Lower leg skin (tissue), 4 donors: ENCODE data around the gene KCNJ6. TPM values are rescaled to one million over a fixed set of nuclear protein-coding genes. Genes with fewer than 3 reads are reported as not detected.

Experiments
- DNase-seq, 2 donors: peaks; one replicate each; pipeline ENCODE4 v3.0.0-alpha.2; 2019; ENCODE audit warnings: low spot score in 2 of 2
- H3K4me3 ChIP-seq: fragments of 200-600 bp; sonication (generic); 2 replicates; pipeline ENCODE4 v1.5.1; 2017; ENCODE audit warnings: mild to moderate bottlenecking, low read depth; ENCODE audit not compliant: poor library complexity, severe bottlenecking
- CTCF ChIP-seq, 3 donors: fragments of 450-650 bp; IDR thresholded peaks; one replicate each; pipeline ENCODE4 v1.5.1; 2016; ENCODE audit warnings: antibody characterized with exemption in 3 of 3, mild to moderate bottlenecking in 3 of 3, moderate library complexity in 2 of 3
- POLR2A ChIP-seq, 2 donors: fragments of 450-650 bp; IDR thresholded peaks; one replicate each; pipeline ENCODE4 v1.6.1; 2016 to 2017; ENCODE audit warnings: antibody characterized with exemption in 2 of 2, mild to moderate bottlenecking in 1 of 2, moderate library complexity in 1 of 2
- WGBS, 2 donors: methylation state at CpG; one replicate each; pipeline ENCODE4 v1.1.5; 2018; 5-methylcytosine and 5-hydroxymethylcytosine counted together
- intact Hi-C: fragments of 100-400 bp; cut with DNase I; formaldehyde crosslinking; loops from one replicate; pipeline ENCODE4 v1.15.0; 2023; ENCODE audit warnings: low total_unique reads
- total RNA-seq, 4 donors: library from RNA; depleted of rRNA; stranded (reverse); fragments of >200 nt; gene quantifications; one replicate each; pipeline ENCODE4 v1.1.0, GENCODE V29; 2016

The KCNJ6 gene
- total RNA-seq, 4 donors from 2014 or later, result 0.04 TPM; not detected in 3

- WGBS, 2 donors, result 91 to 95% methylated on average over 8 of the region's 8 CpGs
- no peak overlapping the region for H3K4me3 ChIP-seq
- DNase-seq, result no peak
- intact Hi-C loops, result no loop called here
- no peak for TF ChIP-seq POLR2A (IDR thresholded peaks at IDR 0.05)
- no peak for TF ChIP-seq CTCF (IDR thresholded peaks at IDR 0.05)
Measured at GRCh38 chr21:37558676-37559211, 357.5 kb downstream of the KCNJ6 start.
